Stimulated activated CD4-positive, alpha-beta T cell treated with anti-CD3 and anti-CD28 coated beads, Interleukin-2, amount 100 ng/mL, for 4 hours (primary cell): ENCODE measurements around the gene SLFN14.
A peak's percentile ranks its signal among the peaks of the same experiment; 100 is the strongest.
"Not testable (repeated sequence)": the region's sequence is repeated elsewhere in the genome, so short reads cannot be mapped to it uniquely, and the experiment has no call there.

Experiments
- DNase-seq: peaks from one replicate; pipeline ENCODE4 v3.0.0-alpha.2; 2020; ENCODE audit warnings: low read depth

SLFN14 gene

DNA sequence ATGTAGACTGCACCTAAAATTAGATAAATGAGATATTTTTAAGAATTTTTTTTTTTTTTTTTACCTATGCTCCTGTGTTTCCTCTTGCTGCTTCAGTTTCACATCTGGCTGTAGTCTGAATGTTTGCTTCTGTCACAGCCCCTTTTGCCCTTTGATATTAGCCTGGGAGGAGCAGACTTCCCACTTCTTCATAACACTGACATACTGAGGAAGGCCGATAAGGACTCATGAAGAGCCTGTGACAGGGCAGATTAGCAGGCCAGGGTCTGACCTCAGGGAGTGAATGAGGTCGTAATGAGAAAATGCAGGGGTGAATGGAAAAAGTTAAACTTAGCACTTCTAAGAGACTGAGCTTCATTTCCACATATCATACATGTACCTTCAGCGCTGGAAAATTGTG, at the start of gene SLFN14:
Gene SLFN14, minus strand, starts transcription at position 117 of the 400 bp plus-strand sequence. CDS start 2,757 bp downstream, outside the sequence.
- no peak for DNase-seq

DNA sequence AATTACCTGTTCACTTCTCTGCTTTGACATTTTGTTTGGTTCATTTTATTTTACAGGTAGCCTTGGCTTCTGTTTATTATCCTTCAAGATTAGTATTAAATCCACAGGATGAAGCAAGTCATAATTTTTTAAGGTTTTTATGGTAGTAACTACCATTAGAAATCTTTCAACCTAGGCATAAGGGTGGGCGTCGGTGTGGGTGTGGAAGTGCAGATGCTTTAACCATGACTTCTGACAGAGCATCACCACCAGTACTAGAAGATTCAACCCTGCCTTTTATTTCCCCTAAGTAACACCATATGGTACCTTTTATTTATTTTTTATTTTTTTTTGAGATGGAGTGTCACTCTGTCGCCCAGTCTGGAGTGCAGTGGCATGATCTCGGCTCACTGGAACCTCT, 49.2 kb upstream of the SLFN14 start:
- no peak for DNase-seq

DNA sequence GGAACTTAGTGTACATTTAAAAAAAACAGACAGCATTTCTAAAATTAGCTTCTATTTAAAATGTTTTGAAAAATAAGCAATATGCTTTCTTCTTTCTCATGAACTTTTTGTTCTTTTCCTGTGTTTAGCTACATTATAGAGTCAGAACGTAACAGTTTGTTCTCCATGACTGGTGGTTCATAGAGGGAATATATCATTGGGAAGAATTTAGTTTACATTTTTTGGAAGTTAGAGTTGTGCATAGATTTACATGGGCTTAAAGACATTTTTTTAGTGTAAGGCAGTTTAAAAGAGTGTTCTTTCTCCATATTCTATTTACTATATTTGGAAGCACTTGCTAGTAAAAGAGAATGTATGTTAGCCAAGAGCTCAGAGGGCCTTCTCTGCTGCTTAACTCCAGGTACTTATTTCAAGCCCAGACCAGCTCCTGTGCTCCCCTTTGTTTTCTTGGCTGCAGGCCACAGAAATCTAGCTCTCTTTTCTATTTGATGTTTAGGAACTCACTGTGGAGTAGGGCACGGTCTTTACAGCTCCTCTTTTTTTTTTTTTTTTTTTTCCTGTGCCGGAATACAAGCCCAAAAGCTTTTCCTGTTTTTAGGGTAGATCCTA, 46.7 kb upstream of the SLFN14 start:
- no peak for DNase-seq

DNA sequence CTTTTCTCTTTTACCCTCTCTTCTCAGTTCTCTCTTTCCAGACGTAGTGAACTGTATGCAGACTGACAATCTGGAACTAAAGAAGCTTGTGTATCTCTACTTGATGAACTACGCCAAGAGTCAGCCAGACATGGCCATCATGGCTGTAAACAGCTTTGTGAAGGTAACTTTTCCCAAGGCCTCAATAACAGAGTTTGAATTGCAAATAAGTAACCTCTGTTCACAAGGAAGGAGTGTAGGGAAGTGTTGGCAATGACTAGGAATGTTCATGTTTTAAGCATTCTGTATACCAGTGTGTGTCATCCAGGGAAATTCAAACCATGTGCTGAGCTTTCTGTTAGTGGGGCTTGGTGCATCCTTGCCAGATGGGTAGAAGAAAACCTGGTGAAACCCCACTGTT, 45.1 kb upstream of the SLFN14 start:
- DNase-seq: no peak

DNA sequence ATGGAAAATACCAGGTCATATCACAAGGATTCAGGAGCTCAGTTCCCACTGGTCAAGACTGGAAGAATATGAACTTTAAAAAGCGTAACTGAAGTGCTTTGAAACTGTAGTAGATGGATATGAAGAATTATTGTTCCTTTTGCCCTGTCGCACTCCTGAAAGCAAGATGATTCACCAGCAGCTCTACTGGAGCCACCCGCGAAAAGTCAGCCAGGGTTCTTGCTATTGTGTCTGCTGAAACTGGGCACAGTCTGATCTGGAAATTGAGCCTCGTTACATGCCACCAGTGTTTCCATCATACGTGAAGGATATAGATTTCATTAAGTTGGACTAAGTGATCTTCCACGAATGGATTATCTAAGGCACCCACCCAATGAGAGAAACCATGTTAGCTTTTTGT, 43.1 kb upstream of the SLFN14 start:
- DNase-seq: no peak

DNA sequence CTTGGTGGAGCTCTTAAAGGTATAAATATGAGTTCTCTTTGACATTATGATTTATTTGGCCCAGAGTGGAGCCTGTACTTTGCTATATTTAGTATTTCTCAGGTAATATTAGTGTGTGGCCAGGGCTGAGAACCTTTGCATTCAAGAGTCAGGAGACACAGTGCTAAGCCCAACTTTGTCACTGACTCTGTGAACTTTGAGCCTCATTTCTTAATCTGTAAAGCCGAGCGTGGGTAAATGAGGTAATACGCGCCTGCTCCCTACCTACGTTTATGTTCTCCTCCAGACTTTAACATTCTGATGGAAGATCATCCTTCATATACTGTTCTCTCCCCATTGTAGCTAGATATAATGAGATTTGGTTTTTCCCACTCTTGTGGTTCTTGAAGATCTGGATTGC, 37.0 kb upstream of the SLFN14 start:
- DNase-seq: no peak

DNA sequence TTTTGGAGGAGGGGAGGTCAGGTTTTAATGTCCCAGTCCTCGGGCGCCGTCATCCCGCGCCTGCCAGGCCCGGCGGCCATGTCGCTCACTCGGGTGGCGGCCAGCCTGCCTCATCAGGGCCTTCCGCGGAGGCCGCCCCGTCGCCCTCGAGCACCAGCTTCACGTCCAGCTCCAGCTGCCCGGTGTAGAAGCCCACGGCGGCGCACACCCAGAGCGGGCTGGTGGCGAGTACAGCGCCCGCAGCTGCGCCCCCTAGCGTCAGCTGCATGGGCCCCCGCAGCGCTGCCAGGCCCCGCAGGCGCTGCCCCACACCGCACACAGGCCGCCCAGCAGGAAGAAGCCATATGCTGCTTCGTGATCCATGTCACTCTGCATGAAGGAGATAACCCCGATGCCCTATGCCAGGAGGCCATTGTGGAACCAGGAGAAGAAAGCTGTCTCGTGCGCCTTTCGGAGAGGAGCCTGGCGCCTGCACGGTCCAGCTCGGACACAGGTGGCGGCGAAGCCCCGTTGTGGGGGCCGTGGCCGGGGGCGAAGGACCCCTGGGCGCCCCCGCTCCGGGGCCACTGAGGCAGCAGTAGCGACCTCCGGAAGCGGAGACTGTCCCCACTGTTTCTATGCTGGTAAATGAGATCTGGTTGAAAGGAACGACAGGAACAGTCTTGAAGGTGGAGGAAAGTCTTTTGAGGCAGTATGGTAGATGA, 36.1 kb upstream of the SLFN14 start:
- no peak for DNase-seq

DNA sequence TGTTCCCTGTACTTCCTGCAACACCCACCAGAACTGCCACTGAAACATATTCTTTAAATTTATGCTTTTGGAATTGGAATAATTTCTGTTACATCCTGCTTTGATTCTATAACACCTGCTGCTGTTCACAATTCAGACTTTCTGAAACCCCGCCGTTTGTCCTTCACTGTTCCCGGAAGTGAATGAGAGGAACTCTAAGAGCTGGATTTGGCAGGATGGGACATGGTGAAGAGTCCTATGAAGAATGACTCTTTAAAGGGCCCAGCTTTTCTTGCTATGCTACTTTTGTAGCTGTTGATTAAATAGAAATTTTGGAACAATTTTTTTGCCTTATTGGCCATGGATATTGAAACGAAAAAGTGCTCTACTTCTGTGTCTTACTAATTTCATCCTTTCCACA, 35.5 kb upstream of the SLFN14 start:
- no peak for DNase-seq

DNA sequence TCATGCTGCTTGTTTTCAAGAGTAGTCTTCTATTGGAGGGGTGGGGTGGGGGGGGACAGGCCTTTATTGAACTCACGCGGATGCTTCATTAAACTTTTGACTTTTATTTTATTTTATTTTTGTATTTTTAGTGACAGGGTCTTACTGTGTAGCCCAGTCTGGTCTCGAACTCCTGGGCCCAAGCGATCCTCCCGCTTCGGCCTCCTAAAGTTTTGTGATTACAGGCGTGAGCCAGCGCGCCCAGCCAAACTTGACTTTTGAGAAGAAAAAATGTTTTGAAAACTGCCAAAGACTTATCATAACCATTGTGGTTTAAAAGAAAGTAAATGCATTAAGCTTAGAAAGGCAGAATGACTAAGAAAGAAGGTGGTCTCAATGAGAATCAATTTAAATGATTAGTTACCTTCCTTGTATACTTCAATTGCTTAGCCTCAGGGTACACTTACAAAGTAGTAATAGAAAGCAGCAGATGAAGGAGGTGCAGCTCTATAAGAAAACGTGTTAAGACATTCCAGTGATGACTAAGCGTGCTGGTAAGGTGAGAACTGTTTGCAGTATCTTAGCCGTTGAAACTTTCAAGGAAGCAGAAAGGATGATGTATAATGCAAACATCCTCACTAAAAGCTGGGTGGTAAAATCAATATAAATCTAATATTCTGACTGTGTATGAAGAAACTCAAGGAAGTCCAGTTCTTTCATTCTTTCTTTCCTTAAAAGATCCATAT, 27.7 kb upstream of the SLFN14 start:
- DNase-seq: no peak

DNA sequence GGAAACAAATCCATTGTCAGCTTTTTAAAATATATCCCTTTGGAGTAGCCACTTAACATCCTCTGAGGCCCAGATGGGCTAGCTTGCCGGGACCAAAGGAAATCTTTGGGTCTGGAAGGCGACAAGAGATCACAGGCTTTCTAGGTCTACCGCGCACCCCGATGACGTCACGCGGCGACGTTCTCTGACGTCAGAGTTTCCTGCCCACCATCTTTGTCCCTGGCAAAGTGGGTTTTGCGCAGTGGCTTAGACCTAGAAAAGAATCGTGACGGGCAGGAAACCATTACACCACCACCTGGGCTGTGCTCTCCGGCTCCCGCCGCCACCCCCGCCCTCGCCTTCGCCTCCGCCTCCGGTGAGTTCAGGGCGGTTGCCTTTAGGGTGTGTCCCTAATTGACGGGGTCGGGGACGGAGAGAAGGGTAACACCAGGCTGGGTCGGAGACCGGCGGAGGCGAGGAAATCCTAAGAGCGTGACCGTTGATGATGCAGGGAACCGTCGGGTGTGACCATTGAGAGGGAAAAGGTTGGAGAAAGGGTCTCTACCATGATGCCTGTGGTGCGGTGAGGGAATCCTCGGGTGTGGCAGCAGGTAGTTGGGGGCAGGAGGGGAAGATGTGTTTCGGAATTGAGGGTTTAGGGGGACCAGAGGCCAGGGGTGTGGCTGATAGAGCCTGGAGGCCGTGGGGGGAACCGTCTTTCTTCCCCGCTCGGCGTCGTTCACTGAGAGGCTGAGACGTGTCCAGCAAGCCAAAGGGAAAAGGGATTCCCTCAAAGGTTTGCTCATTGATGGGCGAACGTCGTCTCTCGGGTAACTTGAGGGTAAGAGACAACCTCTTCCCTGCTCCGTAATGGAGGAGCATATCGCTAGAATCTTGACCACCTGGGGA, 26.7 kb upstream of the SLFN14 start, which contains the start of gene AP2B1:
Gene AP2B1, plus strand, starts transcription at position 249 of the 888 bp plus-strand sequence. CDS start 6,709 bp downstream, outside the sequence.
- peak; percentile 92 for DNase-seq

DNA sequence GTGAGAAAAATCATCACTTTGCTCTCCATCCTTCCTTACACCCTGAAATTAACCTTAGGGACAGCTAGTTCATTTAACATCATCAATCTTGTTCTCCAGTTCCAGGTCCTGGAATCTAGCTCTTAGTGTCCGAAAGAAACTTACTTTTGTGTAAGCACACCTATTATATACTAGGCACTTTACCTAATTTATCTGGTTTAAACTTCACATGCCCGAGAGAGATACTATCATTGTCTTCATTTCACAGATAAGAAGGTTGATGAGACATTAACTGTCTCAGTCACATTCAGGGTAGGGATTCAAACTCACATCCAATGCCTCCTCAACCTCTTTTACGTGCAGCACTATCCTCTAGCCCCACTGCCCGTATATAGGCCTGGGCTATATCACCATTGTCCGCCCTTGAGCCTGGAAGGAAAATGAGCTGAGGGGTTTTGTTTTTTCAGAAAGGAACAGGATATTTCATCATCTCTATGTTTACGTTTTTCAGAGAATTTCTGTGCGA, 26.0 kb upstream of the SLFN14 start:
- DNase-seq: no peak

DNA sequence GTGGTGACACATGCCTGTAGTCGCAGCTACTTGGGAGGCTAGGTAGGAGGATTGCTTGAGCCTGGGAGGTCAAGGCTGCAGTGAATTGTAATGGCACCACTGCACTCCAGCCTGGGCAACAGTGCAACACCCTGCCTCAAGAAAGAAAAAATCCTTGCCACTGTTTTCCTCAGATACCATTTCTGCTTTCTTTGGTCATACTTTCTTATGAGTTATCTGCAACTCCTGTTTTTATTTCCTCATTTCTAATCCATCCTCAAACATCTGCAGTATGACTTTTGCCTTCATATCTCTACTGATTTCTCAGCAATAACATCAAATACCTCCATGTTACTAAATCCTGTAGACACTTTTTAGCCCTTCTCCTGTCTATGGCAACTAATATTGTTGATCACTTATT, 23.4 kb upstream of the SLFN14 start:
- no peak for DNase-seq

DNA sequence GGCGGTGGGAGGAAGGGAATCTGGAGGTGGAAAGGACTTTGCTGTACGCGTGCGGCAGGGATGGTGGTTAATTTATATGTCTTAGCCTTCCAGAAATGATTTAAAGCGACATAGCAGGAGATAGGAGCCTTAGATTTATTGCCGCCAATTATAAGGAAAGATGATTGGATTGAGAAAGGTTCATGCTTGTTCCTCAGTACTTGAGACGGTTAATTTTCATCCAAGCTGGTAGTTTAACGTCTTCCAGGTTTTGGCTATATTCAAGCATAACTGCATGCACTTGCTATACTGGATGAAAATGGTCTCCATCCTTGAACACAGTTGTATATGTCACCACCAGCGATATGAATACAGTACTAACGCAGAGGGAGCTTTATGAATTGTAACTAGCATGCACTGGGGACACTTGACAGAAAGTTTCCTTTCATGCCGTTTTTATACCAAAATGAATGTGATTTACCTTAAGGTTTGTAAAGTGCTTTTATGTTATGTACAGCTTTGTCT, 18.4 kb upstream of the SLFN14 start:
- DNase-seq: no peak

DNA sequence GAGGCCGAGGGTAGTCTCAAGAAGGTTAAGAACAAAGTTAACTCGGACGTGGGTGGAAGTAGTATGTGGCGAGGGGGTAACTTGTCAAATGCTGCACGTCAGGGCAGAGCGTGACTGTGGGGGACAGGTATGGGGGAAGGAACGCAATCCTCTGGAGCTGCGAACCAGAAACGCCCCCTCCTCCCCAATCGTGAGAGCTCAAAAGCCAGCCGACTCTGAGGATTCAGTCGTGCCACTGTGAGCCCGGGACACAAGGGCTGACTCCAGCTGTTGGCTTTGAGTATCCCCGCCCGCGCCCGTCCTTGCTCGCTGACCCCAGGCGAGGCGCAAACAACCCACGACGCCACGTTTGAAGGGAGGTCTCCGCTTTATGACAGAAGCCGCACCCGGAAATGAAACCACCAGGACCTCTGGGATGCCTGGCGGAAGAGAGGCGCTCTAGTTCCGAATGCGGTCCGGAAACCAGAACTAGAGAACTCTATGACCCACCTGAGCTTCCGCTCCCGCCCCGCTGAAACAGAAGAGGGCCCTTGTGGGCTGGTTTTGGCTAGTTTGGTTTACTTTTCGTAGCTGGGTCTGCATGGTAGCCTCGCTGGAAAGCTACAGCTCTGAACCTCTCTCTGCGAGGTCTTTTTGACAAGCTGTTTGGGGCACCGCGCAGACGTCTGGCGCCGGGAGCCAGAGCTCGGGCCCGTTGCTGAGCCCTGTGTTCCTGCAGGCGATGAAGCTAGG, 17.7 kb upstream of the SLFN14 start, which contains the start of gene PEX12:
Gene PEX12, minus strand, starts transcription at position 375 of the 732 bp plus-strand sequence. CDS start 550 bp downstream, outside the sequence.
- DNase-seq: peak; percentile 80

DNA sequence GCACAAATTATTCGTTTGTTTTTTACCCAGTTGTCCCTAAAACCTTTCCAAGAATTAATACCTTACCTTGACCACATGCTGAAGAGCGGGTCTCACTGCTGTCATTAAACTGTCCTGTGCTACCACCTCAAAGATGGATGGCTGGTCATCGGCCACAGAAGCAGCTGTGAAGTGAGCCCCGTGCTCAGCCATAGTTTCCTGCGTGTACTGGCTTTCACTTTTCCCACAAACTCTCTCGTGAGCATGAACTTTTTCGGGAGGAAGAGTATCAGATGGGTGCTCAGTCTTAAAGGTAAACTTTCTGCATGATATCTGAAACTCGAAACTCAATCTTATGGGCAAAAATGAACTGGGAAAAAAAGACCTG, 17.2 kb upstream of the SLFN14 start:
- no peak for DNase-seq

DNA sequence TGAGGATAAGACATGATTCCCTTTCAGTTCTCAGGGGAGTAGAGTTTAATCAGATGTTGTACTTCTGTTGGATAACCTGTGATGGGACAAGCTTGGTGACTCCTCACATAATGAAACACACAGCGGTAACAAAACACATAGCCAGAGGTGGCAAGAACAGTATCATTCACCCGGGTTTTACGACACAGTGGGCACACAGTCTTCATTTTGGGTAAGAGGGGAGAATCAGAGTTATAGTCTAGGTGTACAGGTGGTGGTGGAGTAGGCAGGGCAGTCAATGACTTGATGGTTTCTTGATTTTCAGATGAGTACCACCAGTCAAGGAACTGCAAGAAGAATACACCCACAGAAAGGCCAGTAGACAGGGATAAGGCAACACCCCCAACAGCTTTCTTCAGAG, 15.1 kb upstream of the SLFN14 start:
- no peak for DNase-seq

DNA sequence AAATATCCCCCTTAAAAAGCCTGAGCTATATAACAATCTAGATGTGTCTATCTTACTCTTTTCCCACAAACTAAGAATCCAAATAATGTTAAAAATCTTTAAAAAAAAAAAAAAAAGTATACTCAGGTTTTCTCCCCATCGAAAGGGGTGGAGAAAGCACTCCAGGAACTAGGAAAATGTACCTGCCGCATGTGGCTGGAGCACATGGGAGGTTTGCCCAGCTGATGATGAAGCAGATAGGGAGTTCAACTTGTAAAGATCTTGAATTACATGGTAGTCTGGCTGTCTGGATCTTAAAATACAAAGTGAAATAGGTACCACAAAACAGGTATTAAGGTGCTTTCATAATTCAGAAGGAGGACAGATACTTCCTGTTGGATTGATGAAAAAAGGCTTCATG, 8.8 kb upstream of the SLFN14 start:
- DNase-seq: no peak

DNA sequence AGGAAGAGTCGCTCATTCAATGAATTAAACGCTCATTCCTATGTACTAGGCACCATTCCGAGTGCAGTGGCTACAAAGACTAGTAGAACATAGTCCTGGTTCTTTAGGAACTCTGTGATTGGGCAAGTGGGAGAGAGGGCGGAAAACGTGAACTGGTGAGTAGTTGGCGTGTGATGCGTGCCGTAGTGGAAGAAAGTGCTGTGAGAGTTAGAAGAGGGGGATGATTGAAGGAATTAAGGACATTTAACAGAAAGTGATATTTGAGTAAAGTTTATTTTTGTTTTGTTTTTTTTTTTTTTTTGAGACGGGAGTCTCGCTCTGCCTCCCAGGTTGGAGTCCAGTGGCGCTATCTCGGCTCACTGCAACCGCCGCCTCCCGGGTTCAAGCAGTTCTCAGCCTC, 7.9 kb upstream of the SLFN14 start:
- DNase-seq: peak; percentile 43

DNA sequence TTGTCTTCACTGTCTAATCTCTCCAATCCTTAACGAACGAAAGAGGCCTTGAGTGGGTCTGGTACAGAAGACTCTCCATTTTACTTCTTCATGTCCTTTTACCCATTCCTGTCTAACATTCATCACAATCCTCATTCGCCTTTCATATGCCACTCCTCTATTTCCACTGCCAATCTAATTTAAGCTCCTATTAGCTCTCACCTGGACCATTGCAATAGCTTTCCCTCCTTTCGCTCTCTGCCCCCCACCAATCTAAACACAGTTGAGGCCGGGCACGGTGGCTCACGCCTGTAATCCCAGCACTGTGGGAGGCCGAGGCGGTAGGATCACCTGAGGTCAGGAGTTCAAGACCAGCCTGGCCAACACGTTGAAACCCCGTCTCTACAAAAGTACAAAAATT, 6.3 kb upstream of the SLFN14 start:
- DNase-seq: no peak

DNA sequence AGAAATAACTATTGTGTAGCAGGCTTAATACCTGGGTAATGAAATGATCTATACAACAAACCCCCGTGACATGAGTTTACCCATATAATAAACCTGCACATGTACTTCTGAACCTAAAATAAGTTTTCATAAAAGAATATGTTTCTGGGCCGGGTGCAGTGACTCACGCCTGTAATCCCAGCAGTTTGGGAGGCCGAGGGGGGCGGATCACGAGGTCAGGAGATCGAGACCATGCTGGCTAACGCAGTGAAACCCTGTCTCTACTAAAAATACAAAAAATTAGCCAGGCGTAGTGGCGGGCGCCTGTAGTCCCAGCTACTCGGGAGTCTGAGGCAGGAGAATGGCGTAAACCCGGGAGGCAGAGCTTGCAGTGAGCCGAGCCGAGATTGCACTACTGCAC, 2.6 kb upstream of the SLFN14 start:
- not testable (repeated sequence) for DNase-seq
